ENCODE results near the gene SKIDA1. TPM values are rescaled to one million over a fixed set of nuclear protein-coding genes. Genes with fewer than 3 reads are reported as not detected.

SKIDA1 gene
- total RNA-seq, 2 experiments from 2014 or later = 0.25 to 0.38 TPM

DNA sequence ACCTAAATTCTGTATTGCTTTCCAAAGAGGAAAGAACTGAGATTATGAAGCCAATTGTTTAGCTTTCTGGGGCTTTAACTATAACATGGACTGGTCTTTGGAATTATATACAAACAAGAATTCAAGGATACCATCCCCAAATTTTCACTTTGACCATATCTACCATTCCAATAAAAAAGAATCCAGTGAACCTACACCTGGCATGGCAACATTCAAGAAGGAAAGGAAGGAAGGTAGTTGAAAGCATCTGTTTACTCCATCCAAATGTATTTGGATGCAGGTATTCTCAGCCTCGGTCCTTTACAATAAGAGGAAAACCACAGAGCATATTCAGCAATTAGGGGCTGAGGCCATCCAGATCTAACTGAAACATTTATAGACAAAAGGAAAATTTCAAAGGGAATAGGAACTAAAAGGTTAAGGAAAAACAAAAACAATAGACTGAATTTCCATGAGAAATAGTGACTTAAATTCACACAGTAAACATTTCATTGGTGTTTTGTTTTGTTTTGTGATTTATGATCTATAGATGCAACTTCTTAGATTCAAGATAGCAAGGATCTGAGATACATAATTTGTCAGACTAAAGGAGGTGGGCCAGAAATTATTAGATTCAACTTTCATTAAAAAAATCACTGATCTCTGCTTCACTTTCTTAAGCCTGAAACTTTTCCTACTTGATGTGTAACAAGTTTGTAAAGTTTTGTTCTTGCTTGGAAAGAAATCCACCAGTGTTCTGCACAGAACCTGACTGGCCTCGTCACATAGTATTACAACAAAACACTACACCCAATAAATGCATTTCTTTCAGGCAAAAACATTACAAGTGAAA is 12.7 kb downstream of the SKIDA1 start:
- no peak overlapping the region for H3K4me3 Mint-ChIP-seq
- H3K9me3 Mint-ChIP-seq = no peaks in the 10 kb centered on the region
- no peak for DNase-seq
- peaks cover 11% of the 10 kb centered on the region for H3K4me1 Mint-ChIP-seq
- POLR2A ChIA-PET = no interaction called here
- no peaks in the 10 kb centered on the region for H3K36me3 Mint-ChIP-seq (ENCODE audit: low read depth)
- peaks cover 57% of the 10 kb centered on the region for H3K27me3 Mint-ChIP-seq
- H3K27ac Mint-ChIP-seq = no peak overlapping the region
- CTCF ChIA-PET = no interaction called here

DNA sequence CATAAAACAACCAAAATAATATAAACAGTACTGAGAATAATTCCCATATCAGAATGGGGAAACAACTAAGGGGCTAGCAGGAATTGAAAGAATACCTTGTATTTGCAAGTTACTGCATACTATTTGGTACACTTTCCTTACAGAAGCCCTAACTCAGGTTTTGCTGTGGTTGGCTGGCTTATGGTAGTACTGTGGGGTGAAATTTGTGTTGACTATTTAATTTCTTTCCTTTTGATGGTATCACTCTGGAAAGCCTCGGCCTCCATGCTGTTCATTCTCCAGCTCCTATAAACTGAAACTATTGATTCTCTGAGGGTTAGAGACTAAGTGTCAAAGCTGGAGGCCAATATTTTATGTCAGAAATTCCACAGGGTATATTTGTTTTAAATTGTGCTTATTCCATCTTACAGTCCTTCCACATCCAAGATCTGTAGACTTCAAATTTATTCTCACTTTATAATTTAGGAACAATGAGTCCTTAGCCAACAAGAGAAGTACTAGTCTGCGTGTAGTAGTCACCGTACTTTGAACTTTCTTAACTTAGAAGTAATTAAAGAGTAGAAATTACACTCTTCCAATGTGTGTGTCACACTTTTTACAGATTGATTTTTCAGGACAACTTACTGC is 13.4 kb downstream of the SKIDA1 start:
- POLR2A ChIA-PET = no interaction called here
- Mint-ChIP-seq H3K9me3 (no peaks in the 10 kb centered on the region), H3K27ac (no peak overlapping the region), H3K4me1 (peaks cover 7% of the 10 kb centered on the region), H3K27me3 (peaks cover 56% of the 10 kb centered on the region), H3K4me3 (no peak overlapping the region), H3K36me3 (ENCODE audit: low read depth) (no peaks in the 10 kb centered on the region)
- no peak for DNase-seq
- CTCF ChIA-PET = interaction anchor here (1.7 kb wide), 1 partner anchor 17 kb away, joined by 6 read pairs; no protein-coding TSS in a partner anchor

DNA sequence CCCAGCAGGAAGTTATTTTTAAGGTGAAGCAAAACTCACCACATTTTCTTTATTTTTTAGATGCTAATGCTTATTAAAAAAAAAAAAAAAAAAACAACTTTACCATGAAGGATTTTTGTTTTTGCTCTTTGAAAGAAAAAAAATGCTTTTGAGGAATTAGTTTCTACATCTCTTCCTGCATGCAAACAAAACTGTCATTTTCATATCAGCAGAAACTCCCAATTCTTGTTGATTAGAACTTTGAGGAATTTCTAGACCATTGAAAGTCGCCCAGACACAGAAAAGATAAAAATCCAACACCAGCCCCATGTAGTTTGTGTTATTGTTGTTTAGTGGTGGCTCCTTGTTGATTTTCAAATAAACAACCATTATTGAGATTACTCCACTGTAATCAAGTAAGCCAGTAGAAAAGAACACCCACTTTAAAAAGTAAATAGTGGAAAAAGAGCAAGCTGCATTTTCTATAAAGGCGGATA is 14.3 kb downstream of the SKIDA1 start:
- peaks cover 59% of the 10 kb centered on the region for H3K27me3 Mint-ChIP-seq
- POLR2A ChIA-PET = no interaction called here
- H3K4me3 Mint-ChIP-seq = no peak overlapping the region
- no peak overlapping the region for H3K27ac Mint-ChIP-seq
- CTCF ChIA-PET = interaction anchor here (1.7 kb wide), 1 partner anchor 16 kb away, joined by 6 read pairs; no protein-coding TSS in a partner anchor
- no peak for DNase-seq
- H3K9me3 Mint-ChIP-seq = no peaks in the 10 kb centered on the region
- H3K36me3 Mint-ChIP-seq (ENCODE audit: low read depth) = no peaks in the 10 kb centered on the region
- peaks cover 6% of the 10 kb centered on the region for H3K4me1 Mint-ChIP-seq

DNA sequence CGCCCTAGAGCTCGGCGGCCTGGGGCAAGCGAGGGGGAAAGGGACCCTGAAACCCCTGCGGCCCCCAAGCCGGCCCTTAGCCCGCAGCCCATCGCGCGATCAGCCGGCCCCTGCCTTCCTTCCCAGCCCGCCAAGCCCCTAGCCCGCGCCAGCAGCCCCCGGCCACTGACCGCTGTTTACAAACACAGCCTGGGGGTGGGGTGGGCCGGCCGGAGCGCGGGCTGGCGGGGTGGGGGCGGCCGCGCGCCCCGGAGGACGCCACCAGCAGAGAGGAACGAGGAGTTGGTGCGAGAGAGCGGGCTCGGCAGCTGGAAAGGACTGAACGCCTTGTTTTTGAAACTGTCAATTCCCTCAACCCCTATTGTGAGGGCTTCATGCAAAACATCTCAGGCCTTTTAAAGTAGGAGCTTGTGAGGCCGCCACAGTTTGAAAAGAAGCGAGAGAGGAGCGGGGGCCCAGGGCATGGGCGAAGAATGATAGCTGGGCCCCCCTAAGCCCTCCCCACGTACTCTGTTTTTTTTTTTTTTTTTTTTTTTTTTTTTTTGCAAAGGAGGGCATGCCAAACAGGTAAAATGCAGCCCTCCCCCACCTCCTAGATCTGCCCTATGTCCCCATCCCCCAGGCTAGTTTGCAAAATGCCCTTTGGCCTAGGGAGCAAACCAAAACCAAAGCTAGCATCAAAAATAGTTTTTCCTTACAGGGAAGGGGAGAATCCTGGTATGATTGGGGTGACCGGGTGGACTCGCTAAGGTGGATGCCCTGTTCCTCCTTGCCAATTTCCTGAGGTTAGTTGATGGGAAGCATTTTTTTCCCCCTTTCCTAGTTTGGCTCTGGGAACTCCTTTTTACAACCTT is 15.0 kb downstream of the SKIDA1 start:
- no peak overlapping the region for H3K27ac Mint-ChIP-seq
- H3K36me3 Mint-ChIP-seq (ENCODE audit: low read depth) = no peaks in the 10 kb centered on the region
- H3K4me3 Mint-ChIP-seq = no peak overlapping the region
- H3K27me3 Mint-ChIP-seq = peaks cover 58% of the 10 kb centered on the region
- no peaks in the 10 kb centered on the region for H3K9me3 Mint-ChIP-seq
- ChIA-PET POLR2A (no interaction called here), CTCF (interaction anchor here (0.6 to 1.7 kb wide), 2 partner anchors 15 to 139 kb away, joined by 3 to 6 read pairs; no protein-coding TSS in a partner anchor)
- no peaks in the 10 kb centered on the region for H3K4me1 Mint-ChIP-seq
- no peak for DNase-seq

DNA sequence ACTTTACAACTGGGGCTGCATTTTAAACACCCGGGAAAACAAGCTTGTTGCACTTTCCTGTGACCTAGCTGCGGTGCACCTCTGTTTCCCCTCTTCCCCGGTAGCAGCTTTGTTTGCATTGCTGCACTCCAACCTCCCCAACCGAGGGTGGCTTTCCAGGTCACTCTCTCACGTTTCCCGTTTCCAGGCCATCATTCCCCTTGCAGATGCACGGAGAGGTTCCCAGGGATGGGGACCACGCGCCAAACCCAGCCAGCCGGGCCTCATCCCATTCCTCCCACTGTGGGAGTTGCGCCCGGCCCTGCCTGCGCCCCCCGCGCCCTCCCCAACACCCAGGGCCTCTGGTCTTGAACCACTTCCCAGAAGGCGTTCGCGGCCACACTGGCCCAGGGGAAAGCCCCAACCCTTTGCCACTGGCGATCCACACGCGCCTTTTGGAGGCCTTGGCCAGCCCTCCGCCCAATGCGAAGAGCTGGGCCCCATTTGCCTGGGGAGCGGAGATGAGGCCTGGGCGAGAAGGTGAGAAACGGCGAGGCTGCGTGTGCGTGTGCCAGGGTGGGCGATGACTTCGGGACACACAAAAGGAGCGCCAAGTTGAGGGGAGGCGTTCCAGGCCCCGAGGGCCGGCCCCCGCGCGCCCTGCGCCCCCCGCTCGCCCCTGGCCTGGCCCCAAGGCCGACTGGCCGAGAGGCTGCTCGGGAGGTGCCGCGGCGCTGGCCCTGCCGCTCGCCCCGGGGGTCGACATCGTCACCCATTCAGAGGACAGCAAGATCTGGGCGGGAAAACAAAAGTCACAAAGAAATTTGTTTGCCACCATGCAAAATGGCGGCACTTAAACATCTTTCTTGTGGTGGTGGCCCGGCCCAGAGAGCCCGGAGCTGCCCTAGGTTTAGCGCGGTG is 15.9 kb downstream of the SKIDA1 start:
- peaks cover 53% of the 10 kb centered on the region for H3K27me3 Mint-ChIP-seq
- H3K9me3 Mint-ChIP-seq = no peaks in the 10 kb centered on the region
- ChIA-PET CTCF (interaction anchor here (0.6 kb wide), 1 partner anchor 140 kb away, joined by 3 read pairs; no protein-coding TSS in a partner anchor), POLR2A (no interaction called here)
- H3K27ac Mint-ChIP-seq = no peak overlapping the region
- no peaks in the 10 kb centered on the region for H3K36me3 Mint-ChIP-seq (ENCODE audit: low read depth)
- no peak for DNase-seq
- H3K4me1 Mint-ChIP-seq = no peaks in the 10 kb centered on the region
- no peak overlapping the region for H3K4me3 Mint-ChIP-seq

DNA sequence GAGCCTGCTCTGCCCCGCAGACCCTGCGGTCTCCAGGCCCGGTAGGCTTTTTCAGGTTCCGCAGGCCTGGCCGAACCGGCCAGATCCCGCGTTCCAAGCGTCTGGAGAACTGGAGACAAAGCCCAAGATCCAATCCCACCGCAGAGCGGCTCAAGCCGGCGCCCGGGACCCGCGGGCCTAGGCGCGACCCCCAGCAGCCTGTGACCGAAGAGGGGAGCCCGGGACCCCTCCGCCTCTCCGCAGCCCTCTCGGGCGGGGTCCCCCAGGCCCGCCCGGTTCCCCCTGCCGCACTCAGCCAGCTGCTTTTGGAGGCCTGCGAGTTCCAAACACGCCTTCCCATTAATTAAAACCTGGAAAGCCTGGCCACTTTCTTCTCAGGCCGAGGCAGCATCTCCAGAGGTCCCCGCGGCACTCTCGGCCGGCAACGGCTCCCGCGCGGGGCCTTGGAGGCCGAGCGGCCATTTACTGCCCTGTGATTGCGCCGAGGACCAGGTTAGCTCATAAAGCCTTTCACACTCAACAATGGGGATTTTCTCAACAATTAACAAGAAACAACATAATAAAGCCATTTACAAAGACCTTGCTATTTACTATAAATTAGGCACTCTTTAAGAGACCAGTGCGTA is 16.7 kb downstream of the SKIDA1 start:
- no peak for DNase-seq
- no peaks in the 10 kb centered on the region for H3K9me3 Mint-ChIP-seq
- ChIA-PET POLR2A (no interaction called here), CTCF (interaction anchor here (1.3 kb wide), 1 partner anchor 13 kb away, joined by 4 read pairs; no protein-coding TSS in a partner anchor)
- H3K4me3 Mint-ChIP-seq = no peak overlapping the region
- peaks cover 52% of the 10 kb centered on the region for H3K27me3 Mint-ChIP-seq
- no peaks in the 10 kb centered on the region for H3K36me3 Mint-ChIP-seq (ENCODE audit: low read depth)
- H3K27ac Mint-ChIP-seq = no peak overlapping the region
- no peaks in the 10 kb centered on the region for H3K4me1 Mint-ChIP-seq

DNA sequence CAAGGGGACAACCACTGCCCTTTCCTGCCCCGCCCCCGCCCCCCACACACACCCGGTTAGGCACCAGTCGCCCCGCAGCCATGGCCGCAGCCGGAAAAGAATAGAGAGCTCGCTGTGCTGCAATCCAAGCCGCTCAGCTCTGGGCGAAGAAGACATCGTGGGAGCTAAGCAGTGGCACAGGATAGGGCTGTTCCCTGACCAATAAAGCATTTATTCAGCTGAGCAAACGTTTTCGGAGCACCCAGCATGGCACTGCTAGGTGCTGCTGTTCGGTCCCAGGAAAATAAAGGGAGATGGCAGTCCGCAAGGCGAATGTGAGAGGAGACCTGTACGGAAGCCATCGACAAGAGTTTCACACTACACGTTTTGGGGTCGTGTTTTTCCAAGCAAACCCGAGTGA is 18.3 kb downstream of the SKIDA1 start:
- CTCF ChIA-PET = interaction anchor here (1.0 kb wide), 1 partner anchor 11 kb away, joined by 4 read pairs; no protein-coding TSS in a partner anchor
- POLR2A ChIA-PET = interaction anchor here (1.8 kb wide), 1 partner anchor 11 kb away, joined by 5 read pairs; no protein-coding TSS in a partner anchor
- Mint-ChIP-seq H3K9me3 (no peaks in the 10 kb centered on the region), H3K4me1 (no peaks in the 10 kb centered on the region), H3K4me3 (no peak overlapping the region), H3K36me3 (ENCODE audit: low read depth) (no peaks in the 10 kb centered on the region), H3K27me3 (peaks cover 51% of the 10 kb centered on the region), H3K27ac (no peak overlapping the region)
- no peak for DNase-seq

DNA sequence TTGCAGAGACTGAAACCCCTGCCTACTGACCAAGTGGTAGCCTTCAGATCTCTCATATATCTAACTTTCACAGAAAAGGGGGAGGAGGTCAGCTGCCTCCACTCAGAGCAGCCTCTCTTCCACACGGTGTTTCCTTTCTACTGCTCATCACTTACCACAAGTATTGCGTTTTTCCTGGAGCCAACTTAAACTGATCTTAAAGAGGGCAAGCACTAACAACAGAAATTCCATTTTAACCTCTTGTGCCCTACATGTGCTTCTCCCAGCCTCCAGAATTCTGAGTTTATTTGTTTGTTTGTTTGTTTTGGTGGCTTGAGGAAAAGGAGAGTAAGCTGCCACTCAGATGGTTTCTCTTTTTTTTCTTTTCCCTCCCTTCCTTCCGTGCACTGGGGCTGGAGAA is 19.1 kb downstream of the SKIDA1 start:
- Mint-ChIP-seq H3K4me3 (no peak overlapping the region), H3K27me3 (peaks cover 53% of the 10 kb centered on the region), H3K4me1 (no peaks in the 10 kb centered on the region), H3K9me3 (no peaks in the 10 kb centered on the region), H3K36me3 (ENCODE audit: low read depth) (no peaks in the 10 kb centered on the region), H3K27ac (no peak overlapping the region)
- ChIA-PET CTCF (interaction anchor here (1.0 kb wide), 1 partner anchor 10 kb away, joined by 4 read pairs; no protein-coding TSS in a partner anchor), POLR2A (interaction anchor here (1.8 kb wide), 1 partner anchor 10 kb away, joined by 5 read pairs; no protein-coding TSS in a partner anchor)
- DNase-seq = no peak

DNA sequence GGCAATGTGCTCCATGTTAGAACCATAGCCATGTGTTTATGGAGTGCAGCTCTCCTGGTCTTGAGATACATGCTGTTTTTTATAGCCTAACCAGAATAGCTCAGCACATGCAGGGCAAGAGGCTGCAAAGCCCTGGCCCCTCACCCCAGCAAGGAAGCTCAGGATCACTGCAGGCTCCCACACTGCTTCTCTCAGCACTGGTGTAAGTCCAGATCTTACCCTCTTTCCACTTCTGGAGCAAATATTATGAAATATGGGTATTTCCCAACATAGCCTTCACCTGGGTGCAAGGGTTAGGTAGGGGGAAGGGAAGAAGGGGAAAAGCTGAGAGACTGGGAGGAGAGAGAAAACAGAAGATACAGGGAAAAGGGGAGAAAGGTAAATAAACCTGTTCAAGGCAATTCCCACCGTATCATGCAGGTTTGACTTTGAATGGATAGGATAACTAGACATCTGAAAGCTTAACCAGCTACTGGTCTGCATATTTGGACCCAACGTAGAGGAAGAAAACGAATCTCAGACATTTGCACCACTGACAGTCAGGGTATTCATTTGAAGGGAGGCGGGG is 19.7 kb downstream of the SKIDA1 start:
- ChIA-PET POLR2A (interaction anchor here (1.8 kb wide), 1 partner anchor 9 kb away, joined by 5 read pairs; no protein-coding TSS in a partner anchor), CTCF (no interaction called here)
- Mint-ChIP-seq H3K27ac (no peak overlapping the region), H3K9me3 (no peaks in the 10 kb centered on the region), H3K4me3 (no peak overlapping the region), H3K36me3 (ENCODE audit: low read depth) (no peaks in the 10 kb centered on the region), H3K4me1 (no peaks in the 10 kb centered on the region), H3K27me3 (peaks cover 56% of the 10 kb centered on the region)
- no peak for DNase-seq

DNA sequence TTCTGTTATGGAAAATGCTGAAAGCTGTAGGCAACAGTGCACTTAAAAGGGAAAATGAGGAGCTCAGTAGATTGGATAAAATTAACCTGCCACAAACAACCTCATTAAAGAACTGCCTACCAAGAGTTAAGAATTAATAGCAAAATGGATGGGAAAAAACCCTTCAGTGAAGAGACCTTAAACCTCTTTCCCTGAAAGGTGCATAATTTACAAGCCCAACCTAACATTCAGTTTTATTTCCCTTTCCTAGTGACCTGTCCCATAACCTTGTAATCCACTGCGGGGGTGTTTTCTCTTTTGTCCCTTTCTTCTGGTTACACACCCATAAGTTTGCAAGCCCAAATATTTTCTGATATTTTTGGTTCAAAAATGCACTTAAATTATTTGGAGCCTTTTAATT is 21.9 kb downstream of the SKIDA1 start:
- peaks cover 71% of the 10 kb centered on the region for H3K27me3 Mint-ChIP-seq
- H3K4me3 Mint-ChIP-seq = no peak overlapping the region
- no peaks in the 10 kb centered on the region for H3K36me3 Mint-ChIP-seq (ENCODE audit: low read depth)

DNA sequence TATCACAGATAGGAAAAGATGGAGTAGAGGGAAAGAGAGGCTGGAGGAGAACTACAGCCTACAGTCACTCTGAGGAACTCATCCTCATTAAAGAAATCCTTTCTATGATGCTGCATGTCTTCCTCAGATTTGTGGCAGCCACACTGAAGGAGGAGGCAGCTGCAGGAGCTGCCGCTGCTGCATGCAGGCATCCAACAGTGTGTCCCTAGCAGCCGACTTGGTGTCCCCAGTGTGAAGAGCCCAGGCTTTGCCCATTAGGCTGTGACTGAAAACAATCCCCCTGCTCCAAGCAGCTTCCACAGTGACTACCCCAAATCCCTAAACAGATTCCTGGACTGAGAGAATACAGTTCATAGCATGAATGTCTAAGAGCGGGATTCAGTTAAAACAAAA is 23.1 kb downstream of the SKIDA1 start:
- Mint-ChIP-seq H3K27me3 (peaks cover 80% of the 10 kb centered on the region), H3K9me3 (no peaks in the 10 kb centered on the region), H3K27ac (no peak overlapping the region), H3K36me3 (ENCODE audit: low read depth) (no peaks in the 10 kb centered on the region), H3K4me1 (peaks cover 7% of the 10 kb centered on the region), H3K4me3 (no peak overlapping the region)
- ChIA-PET CTCF (no interaction called here), POLR2A (no interaction called here)
- DNase-seq = no peak

More for the DNA sequence above, 21.9 kb downstream of the SKIDA1 start:
- CTCF ChIA-PET = no interaction called here
- no peaks in the 10 kb centered on the region for H3K9me3 Mint-ChIP-seq
- H3K4me1 Mint-ChIP-seq = no peaks in the 10 kb centered on the region
- POLR2A ChIA-PET = no interaction called here
- no peak for DNase-seq
- no peak overlapping the region for H3K27ac Mint-ChIP-seq

Measured in activated CD4-positive, alpha-beta memory T cell treated with anti-CD3 and anti-CD28 coated beads, Interleukin-2, amount 10 ng/mL, durations not matched to agents 7 days and 5 days (primary cell).